Activated naive CD4-positive, alpha-beta T cell treated with anti-CD3 and anti-CD28 coated beads, Interleukin-2, amount 50 U/mL, for 72 hours (primary cell): ENCODE results near the gene WDFY2. TPM values are rescaled to one million over a fixed set of nuclear protein-coding genes. Genes with fewer than 3 reads are reported as not detected.
"Not testable (repeated sequence)": the region's sequence is repeated elsewhere in the genome, so short reads cannot be mapped to it uniquely, and the experiment has no call there.

Source experiments
- ATAC-seq, 2 donors: fragments of 150-1000 bp; cut with Tn5 transposase; 2 replicates each; pipeline ENCODE4 v1.10.0; 2021; ENCODE audit warnings: mild to moderate bottlenecking in 2 of 2, moderate library complexity in 2 of 2
- DNase-seq, 2 donors: peaks; one replicate each; pipeline ENCODE4 v3.0.0; 2021 to 2022; ENCODE audit warnings: low spot score in 2 of 2
- H3K27ac Mint-ChIP-seq, 2 donors: one replicate each; pipeline ENCODE4 v1.8.0; 2022; ENCODE audit warnings: mild to moderate bottlenecking in 2 of 2, mixed read lengths in 2 of 2
- H3K36me3 Mint-ChIP-seq, 2 donors: one replicate each; pipeline ENCODE4 v1.8.0; 2022; ENCODE audit warnings: mixed read lengths in 2 of 2
- H3K9me3 Mint-ChIP-seq, 2 donors: one replicate each; pipeline ENCODE4 v1.8.0; 2022; ENCODE audit warnings: mixed read lengths in 2 of 2
- total RNA-seq, 2 donors: library from RNA; stranded (reverse); gene quantifications; one replicate each; pipeline ENCODE4 v1.2.3, GENCODE V29; 2022

The WDFY2 gene
- total RNA-seq, 2 donors from 2014 or later = 16.4 to 17.5 TPM

- no peaks in the 10 kb centered on the region for H3K36me3 Mint-ChIP-seq
- ATAC-seq = no peak
- no peak overlapping the region for H3K27ac Mint-ChIP-seq
- H3K9me3 Mint-ChIP-seq = peaks cover 0 to 9% of the 10 kb centered on the region in 2 donors
- no peak for DNase-seq
Measured at GRCh38 chr13:51557438-51557837, 26.8 kb upstream of the WDFY2 start.

GRCh38 chr13:51557875-51558612 lies 26.2 kb upstream of the WDFY2 start:
- Mint-ChIP-seq H3K27ac (no peak overlapping the region), H3K9me3 (peaks cover 0 to 9% of the 10 kb centered on the region in 2 donors), H3K36me3 (no peaks in the 10 kb centered on the region)
- peak in 1 of 2 donors; percentile 77 for ATAC-seq
- no peak for DNase-seq

GRCh38 chr13:51559946-51560735 lies 24.1 kb upstream of the WDFY2 start:
- DNase-seq = no peak
- Mint-ChIP-seq H3K27ac (no peak overlapping the region), H3K9me3 (peaks cover 0 to 9% of the 10 kb centered on the region in 2 donors), H3K36me3 (no peaks in the 10 kb centered on the region)
- ATAC-seq = no peak

GRCh38 chr13:51562011-51562671 lies 22.1 kb upstream of the WDFY2 start:
- no peaks in the 10 kb centered on the region for H3K36me3 Mint-ChIP-seq
- H3K27ac Mint-ChIP-seq = no peak overlapping the region
- ATAC-seq (peak; percentile 48 to 79), DNase-seq (no peak)
- H3K9me3 Mint-ChIP-seq = peaks cover 0 to 9% of the 10 kb centered on the region in 2 donors

GRCh38 chr13:51564252-51564651 lies 20.0 kb upstream of the WDFY2 start:
- Mint-ChIP-seq H3K36me3 (peaks cover 0 to 5% of the 10 kb centered on the region in 2 donors), H3K27ac (no peak overlapping the region), H3K9me3 (peaks cover 0 to 6% of the 10 kb centered on the region in 2 donors)
- no peak for ATAC-seq
- no peak for DNase-seq

GRCh38 chr13:51564671-51565070 lies 19.6 kb upstream of the WDFY2 start:
- Mint-ChIP-seq H3K36me3 (peaks cover 0 to 5% of the 10 kb centered on the region in 2 donors), H3K9me3 (peaks cover 2 to 5% of the 10 kb centered on the region in 2 donors), H3K27ac (no peak overlapping the region)
- DNase-seq (no peak), ATAC-seq (no peak)

- H3K36me3 Mint-ChIP-seq, DNase-seq, ATAC-seq, H3K9me3 Mint-ChIP-seq, H3K27ac Mint-ChIP-seq: not testable (repeated sequence)
Measured at GRCh38 chr13:51569001-51569400, 15.3 kb upstream of the WDFY2 start.

- ATAC-seq (no peak), DNase-seq (no peak)
- Mint-ChIP-seq H3K36me3 (no peaks in the 10 kb centered on the region), H3K27ac (no peak overlapping the region), H3K9me3 (peaks cover 4 to 6% of the 10 kb centered on the region in 2 donors)
Measured at GRCh38 chr13:51576754-51577153, 7.5 kb upstream of the WDFY2 start.

- no peak for DNase-seq
- Mint-ChIP-seq H3K9me3 (peaks cover 4 to 6% of the 10 kb centered on the region in 2 donors), H3K36me3 (no peaks in the 10 kb centered on the region), H3K27ac (no peak overlapping the region)
- ATAC-seq = no peak
Measured at GRCh38 chr13:51577690-51578089, 6.6 kb upstream of the WDFY2 start.

GRCh38 chr13:51579676-51580075 lies 4.6 kb upstream of the WDFY2 start:
- DNase-seq (no peak), ATAC-seq (no peak)
- Mint-ChIP-seq H3K9me3 (peaks cover 4 to 6% of the 10 kb centered on the region in 2 donors), H3K36me3 (no peaks in the 10 kb centered on the region), H3K27ac (no peak overlapping the region)

- H3K9me3 Mint-ChIP-seq = peaks cover 4 to 6% of the 10 kb centered on the region in 2 donors
- no peak for DNase-seq
- H3K27ac Mint-ChIP-seq = no peak overlapping the region
- H3K36me3 Mint-ChIP-seq = peaks cover 0 to 9% of the 10 kb centered on the region in 2 donors
- no peak for ATAC-seq
Measured at GRCh38 chr13:51581148-51581820, 3.0 kb upstream of the WDFY2 start.

GRCh38 chr13:51583469-51583874 lies 790 bp upstream of the WDFY2 start:
- H3K9me3 Mint-ChIP-seq = peaks cover 4 to 6% of the 10 kb centered on the region in 2 donors
- ATAC-seq = no peak
- peak overlapping the region; percentile 87 to 94 for H3K27ac Mint-ChIP-seq
- no peak for DNase-seq
- peaks cover 0 to 17% of the 10 kb centered on the region in 2 donors for H3K36me3 Mint-ChIP-seq

- peak; percentile 52 to 61 for ATAC-seq
- Mint-ChIP-seq H3K9me3 (no peaks in the 10 kb centered on the region), H3K36me3 (peaks cover 0 to 23% of the 10 kb centered on the region in 2 donors), H3K27ac (peak overlapping the region; percentile 87 to 95)
- peak in 1 of 2 donors; percentile 75 for DNase-seq
Measured at GRCh38 chr13:51584731-51585672, 740 bp downstream of the WDFY2 start.

- Mint-ChIP-seq H3K27ac (peak overlapping the region; percentile 87 to 95), H3K9me3 (no peaks in the 10 kb centered on the region), H3K36me3 (peaks cover 0 to 23% of the 10 kb centered on the region in 2 donors)
- ATAC-seq (peak; percentile 35 to 46), DNase-seq (peak in 1 of 2 donors; percentile 10)
Measured at GRCh38 chr13:51585696-51586095, 1.4 kb downstream of the WDFY2 start.

GRCh38 chr13:51587372-51587771 lies 3.1 kb downstream of the WDFY2 start:
- ATAC-seq (no peak), DNase-seq (no peak)
- Mint-ChIP-seq H3K36me3 (peaks cover 0 to 23% of the 10 kb centered on the region in 2 donors), H3K9me3 (no peaks in the 10 kb centered on the region), H3K27ac (no peak overlapping the region)
